Type B pancreatic cell (in vitro differentiated cells): ENCODE measurements around the gene KRT7. TPM values are rescaled to one million over a fixed set of nuclear protein-coding genes. Genes with fewer than 3 reads are reported as not detected.
"Not testable (repeated sequence)": the region's sequence is repeated elsewhere in the genome, so short reads cannot be mapped to it uniquely, and the experiment has no call there.

ENCODE experiments used
- DNase-seq: peaks from one replicate; pipeline ENCODE4 v3.0.0; 2021; ENCODE audit warnings: mixed read lengths; ENCODE audit not compliant: unreplicated experiment; ENCODE audit errors: extremely low spot score
- H3K27ac Mint-ChIP-seq: 2 replicates; pipeline ENCODE4 v1.8.0; 2021; ENCODE audit warnings: mild to moderate bottlenecking, mixed read lengths
- H3K27me3 Mint-ChIP-seq: 2 replicates; pipeline ENCODE4 v1.8.0; 2021; ENCODE audit warnings: mixed read lengths
- H3K36me3 Mint-ChIP-seq: 2 replicates; pipeline ENCODE4 v1.8.0; 2021; ENCODE audit warnings: mixed read lengths
- H3K4me1 Mint-ChIP-seq: one replicate; pipeline ENCODE4 v1.8.0; 2021; ENCODE audit warnings: mixed read lengths; ENCODE audit not compliant: unreplicated experiment
- H3K4me3 Mint-ChIP-seq: 2 replicates; pipeline ENCODE4 v1.8.0; 2021; ENCODE audit warnings: mild to moderate bottlenecking, mixed read lengths
- H3K9me3 Mint-ChIP-seq: 2 replicates; pipeline ENCODE4 v1.8.0; 2021; ENCODE audit warnings: mixed read lengths
- CTCF ChIP-seq: fragments of 200-600 bp; sonication (generic); conservative IDR thresholded peaks from 2 replicates; pipeline ENCODE4 v1.5.0; 2021; ENCODE audit warnings: antibody characterized with exemption, mild to moderate bottlenecking
- total RNA-seq: library from RNA; stranded (reverse); gene quantifications from 2 replicates; pipeline ENCODE4 v1.2.1, GENCODE V29; 2021; ENCODE audit warnings: low replicate concordance

Gene KRT7
- total RNA-seq, 1 donor from 2014 or later = 125 TPM

- Mint-ChIP-seq H3K27me3 (peaks cover 46% of the 10 kb centered on the region), H3K36me3 (peaks cover 3% of the 10 kb centered on the region), H3K27ac (no peak overlapping the region), H3K9me3 (no peaks in the 10 kb centered on the region), H3K4me1 (peaks cover 39% of the 10 kb centered on the region), H3K4me3 (no peak overlapping the region)
- DNase-seq = peak; percentile 59
- no peak for TF ChIP-seq CTCF
These were observed 15.8 kb downstream of the KRT7 start for GRCh38 chr12:52248541-52249461.

- no peak for TF ChIP-seq CTCF
- H3K36me3 Mint-ChIP-seq = peaks cover 3% of the 10 kb centered on the region
- DNase-seq = no peak
- peaks cover 31% of the 10 kb centered on the region for H3K4me1 Mint-ChIP-seq
- peak overlapping the region; percentile 32 for H3K4me3 Mint-ChIP-seq
- H3K27me3 Mint-ChIP-seq = peaks cover 51% of the 10 kb centered on the region
- H3K27ac Mint-ChIP-seq = peak overlapping the region; percentile 51
- no peaks in the 10 kb centered on the region for H3K9me3 Mint-ChIP-seq
These were observed 16.5 kb downstream of the KRT7 start for GRCh38 chr12:52249511-52250047.

GRCh38 chr12:52250048-52250990 lies 17.3 kb downstream of the KRT7 start:
- no peak for DNase-seq
- H3K27ac Mint-ChIP-seq = peak overlapping the region; percentile 51
- H3K4me3 Mint-ChIP-seq = peak overlapping the region; percentile 32
- H3K36me3 Mint-ChIP-seq = peaks cover 3% of the 10 kb centered on the region
- TF ChIP-seq CTCF = peak; percentile 30
- H3K27me3 Mint-ChIP-seq = peaks cover 59% of the 10 kb centered on the region
- H3K9me3 Mint-ChIP-seq = no peaks in the 10 kb centered on the region
- H3K4me1 Mint-ChIP-seq = peaks cover 31% of the 10 kb centered on the region

GRCh38 chr12:52251367-52252051 lies 18.5 kb downstream of the KRT7 start:
- TF ChIP-seq CTCF = no peak
- no peaks in the 10 kb centered on the region for H3K9me3 Mint-ChIP-seq
- H3K4me3 Mint-ChIP-seq = no peak overlapping the region
- H3K27ac Mint-ChIP-seq = no peak overlapping the region
- H3K27me3 Mint-ChIP-seq = peaks cover 71% of the 10 kb centered on the region
- DNase-seq = no peak
- H3K4me1 Mint-ChIP-seq = peaks cover 22% of the 10 kb centered on the region
- H3K36me3 Mint-ChIP-seq = peaks cover 3% of the 10 kb centered on the region

GRCh38 chr12:52252175-52252615 lies 19.2 kb downstream of the KRT7 start:
- H3K36me3 Mint-ChIP-seq = not testable (repeated sequence)

More at GRCh38 chr12:52252175-52252615, 19.2 kb downstream of the KRT7 start:
- not testable (repeated sequence) for H3K9me3 Mint-ChIP-seq, DNase-seq, H3K27ac Mint-ChIP-seq, H3K4me3 Mint-ChIP-seq
- peaks cover 77% of the 10 kb centered on the region for H3K27me3 Mint-ChIP-seq
- H3K4me1 Mint-ChIP-seq = peaks cover 16% of the 10 kb centered on the region
- TF ChIP-seq CTCF = peak; percentile 41
